Muscle of leg (tissue), 11 donors: ENCODE measurements around the gene HDAC5. TPM values are rescaled to one million over a fixed set of nuclear protein-coding genes. Genes with fewer than 3 reads are reported as not detected.
A peak's percentile ranks its signal among the peaks of the same experiment; 100 is the strongest.
"Not testable (repeated sequence)": the region's sequence is repeated elsewhere in the genome, so short reads cannot be mapped to it uniquely, and the experiment has no call there.

ENCODE experiments used
- DNase-seq: peaks from one replicate; pipeline ENCODE4 v3.0.0; 2013
- H3K27ac ChIP-seq: one replicate; pipeline ENCODE4 v1.5.1; 2013; ENCODE audit warnings: mild to moderate bottlenecking, low read length, control low read depth
- H3K27me3 ChIP-seq: one replicate; pipeline ENCODE4 v1.6.1; 2013; ENCODE audit warnings: low read length; ENCODE audit not compliant: control insufficient read depth, insufficient read depth
- H3K36me3 ChIP-seq: one replicate; pipeline ENCODE4 v1.6.1; 2013; ENCODE audit warnings: low read length; ENCODE audit not compliant: control insufficient read depth, insufficient read depth
- H3K4me1 ChIP-seq: one replicate; pipeline ENCODE4 v1.6.1; 2013; ENCODE audit warnings: low read length; ENCODE audit not compliant: control insufficient read depth, insufficient read depth
- H3K4me3 ChIP-seq: one replicate; pipeline ENCODE4 v1.5.1; 2013; ENCODE audit warnings: low read length, control low read depth
- H3K9me3 ChIP-seq: replicated peaks from 2 replicates; pipeline ENCODE4 v1.6.1; 2013; ENCODE audit warnings: low read depth, low read length; ENCODE audit not compliant: control insufficient read depth
- WGBS: methylation state at CpG from one replicate; pipeline ENCODE4 v1.1.5; 2013; ENCODE audit warnings: missing lambda C conversion rate; ENCODE audit not compliant: insufficient coverage; 5-methylcytosine and 5-hydroxymethylcytosine counted together
- polyA plus RNA-seq, 8 donors: library from polyadenylated mRNA; unstranded; fragments of 120-200 nt; gene quantifications; one replicate each; pipeline versions ENCODE4 v1.2.1 to v1.2.3, GENCODE V29; 2013; ENCODE audit warnings: inconsistent platforms in 1 of 8, low replicate concordance in 1 of 8; ENCODE audit not compliant: insufficient read length in 8 of 8, insufficient read depth in 1 of 8
- total RNA-seq: library from RNA; stranded (reverse); fragments of 120-200 nt; gene quantifications from one replicate; pipeline ENCODE4 v1.2.4, GENCODE V29; 2013

The HDAC5 gene
- total and polyA plus RNA-seq, 9 donors, result 44.4 to 64.4 (median 52.2) TPM

GRCh38 chr17:44049294-44050060 is 74.0 kb downstream of the HDAC5 start:
- peaks cover 52% of the 10 kb centered on the region for H3K36me3 ChIP-seq

GRCh38 chr17:44046893-44047292 is 76.5 kb downstream of the HDAC5 start:
- H3K27ac ChIP-seq, H3K27me3 ChIP-seq, H3K4me3 ChIP-seq, DNase-seq, H3K9me3 ChIP-seq: not testable (repeated sequence)
- 97% methylated on average over 6 of the region's 7 CpGs for WGBS
- Histone ChIP-seq H3K4me1 (peaks cover 13% of the 10 kb centered on the region), H3K36me3 (peaks cover 43% of the 10 kb centered on the region)

More at GRCh38 chr17:44049294-44050060, 74.0 kb downstream of the HDAC5 start:
- Histone ChIP-seq H3K27ac (peak overlapping the region; percentile 55), H3K27me3 (no peaks in the 10 kb centered on the region), H3K4me1 (peaks cover 18% of the 10 kb centered on the region), H3K4me3 (no peak overlapping the region), H3K9me3 (no peaks in the 10 kb centered on the region)
- WGBS, result 82% methylated on average over 5 of the region's 9 CpGs
- DNase-seq, result peak; percentile 83

GRCh38 chr17:44045486-44045885 is 78.0 kb downstream of the HDAC5 start:
- no CpG with 5 or more reads among the region's 4 CpGs for WGBS
- peaks cover 14% of the 10 kb centered on the region for H3K4me1 ChIP-seq
- DNase-seq, result no peak
- H3K27ac ChIP-seq, result no peak overlapping the region
- no peaks in the 10 kb centered on the region for H3K27me3 ChIP-seq
- peaks cover 29% of the 10 kb centered on the region for H3K36me3 ChIP-seq
- H3K4me3 ChIP-seq, result no peak overlapping the region
- H3K9me3 ChIP-seq, result no peaks in the 10 kb centered on the region

GRCh38 chr17:44044071-44044470 is 79.4 kb downstream of the HDAC5 start:
- Histone ChIP-seq H3K27me3 (no peaks in the 10 kb centered on the region), H3K36me3 (peaks cover 20% of the 10 kb centered on the region), H3K27ac (no peak overlapping the region), H3K4me1 (peaks cover 10% of the 10 kb centered on the region), H3K4me3 (no peak overlapping the region), H3K9me3 (no peaks in the 10 kb centered on the region)
- no CpG with 5 or more reads among the region's 1 CpG for WGBS
- no peak for DNase-seq

- WGBS, result no CpG with 5 or more reads among the region's 4 CpGs
- Histone ChIP-seq H3K27me3 (no peaks in the 10 kb centered on the region), H3K27ac (no peak overlapping the region), H3K9me3 (no peaks in the 10 kb centered on the region), H3K4me1 (peaks cover 12% of the 10 kb centered on the region), H3K36me3 (peaks cover 16% of the 10 kb centered on the region), H3K4me3 (no peak overlapping the region)
- no peak for DNase-seq
Measured at GRCh38 chr17:44043272-44043696, 80.2 kb downstream of the HDAC5 start.

GRCh38 chr17:44039829-44040635 is 83.4 kb downstream of the HDAC5 start:
- no peak overlapping the region for H3K4me3 ChIP-seq
- H3K9me3 ChIP-seq, result no peaks in the 10 kb centered on the region

GRCh38 chr17:44038604-44039011 is 84.8 kb downstream of the HDAC5 start:
- peaks cover 12% of the 10 kb centered on the region for H3K4me1 ChIP-seq
- no peak overlapping the region for H3K27ac ChIP-seq
- H3K27me3 ChIP-seq, result no peaks in the 10 kb centered on the region
- 100% methylated on average over 1 of the region's 3 CpGs for whole genome bisulfite sequencing
- peak; percentile 51 for DNase-seq
- no peak overlapping the region for H3K4me3 ChIP-seq
- no peaks in the 10 kb centered on the region for H3K9me3 ChIP-seq
- H3K36me3 ChIP-seq, result peaks cover 34% of the 10 kb centered on the region

More at GRCh38 chr17:44039829-44040635, 83.4 kb downstream of the HDAC5 start:
- Histone ChIP-seq H3K27me3 (no peaks in the 10 kb centered on the region), H3K36me3 (peaks cover 27% of the 10 kb centered on the region), H3K27ac (peak overlapping the region; percentile 2), H3K4me1 (peaks cover 12% of the 10 kb centered on the region)
- WGBS, result 83% methylated on average over 1 of the region's 6 CpGs
- peak; percentile 22 for DNase-seq

GRCh38 chr17:44037471-44037870 is 86.0 kb downstream of the HDAC5 start:
- DNase-seq, result no peak
- WGBS, result no CpG with 5 or more reads among the region's 2 CpGs
- Histone ChIP-seq H3K4me1 (peaks cover 12% of the 10 kb centered on the region), H3K27ac (no peak overlapping the region), H3K36me3 (peaks cover 33% of the 10 kb centered on the region), H3K9me3 (no peaks in the 10 kb centered on the region), H3K4me3 (no peak overlapping the region), H3K27me3 (no peaks in the 10 kb centered on the region)

- H3K27me3 ChIP-seq, H3K9me3 ChIP-seq, H3K4me3 ChIP-seq, DNase-seq, H3K27ac ChIP-seq, H3K4me1 ChIP-seq: not testable (repeated sequence)
- WGBS, result no CpG with 5 or more reads among the region's 3 CpGs
- peaks cover 44% of the 10 kb centered on the region for H3K36me3 ChIP-seq
Measured at GRCh38 chr17:44034688-44035087, 88.8 kb downstream of the HDAC5 start.

- DNase-seq, result no peak
- no peaks in the 10 kb centered on the region for H3K27me3 ChIP-seq
- H3K9me3 ChIP-seq, result no peaks in the 10 kb centered on the region
- peaks cover 51% of the 10 kb centered on the region for H3K36me3 ChIP-seq
- H3K4me3 ChIP-seq, result no peak overlapping the region
- H3K4me1 ChIP-seq, result peaks cover 2% of the 10 kb centered on the region
- no peak overlapping the region for H3K27ac ChIP-seq
- WGBS, result 63% methylated on average over 1 of the region's 3 CpGs
Measured at GRCh38 chr17:44033861-44034408, 89.5 kb downstream of the HDAC5 start.
